ENCODE data around the gene SH3TC2. TPM values are rescaled to one million over a fixed set of nuclear protein-coding genes. Genes with fewer than 3 reads are reported as not detected.

The SH3TC2 gene
- total RNA-seq, 1 donor from 2014 or later = 0.25 TPM

DNA sequence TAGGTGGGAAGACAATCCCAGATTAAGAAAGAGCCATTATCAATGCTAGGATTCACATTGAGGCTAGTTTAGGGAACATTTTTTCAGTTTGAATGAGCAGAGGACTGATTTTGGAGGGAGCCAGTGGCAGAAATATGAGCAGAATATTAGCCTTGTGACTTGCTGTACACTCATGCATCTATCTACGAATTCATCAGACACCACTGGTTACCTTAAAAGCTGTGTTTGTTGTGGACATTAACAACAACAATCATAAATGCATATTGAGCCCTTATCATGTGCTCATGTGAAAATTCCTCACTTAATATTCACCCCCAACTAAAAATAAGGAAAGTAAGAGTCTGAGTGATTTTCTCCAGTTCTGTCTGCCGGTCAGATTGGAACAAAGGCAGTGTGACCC, 9.9 kb upstream of the SH3TC2 start:
- Mint-ChIP-seq H3K4me1 (ENCODE audit: low read depth, unreplicated experiment) (peaks cover 2% of the 10 kb centered on the region), H3K9me3 (ENCODE audit: unreplicated experiment) (peaks cover 2% of the 10 kb centered on the region), H3K36me3 (ENCODE audit: unreplicated experiment) (peaks cover 10% of the 10 kb centered on the region), H3K27ac (ENCODE audit: unreplicated experiment) (no peak overlapping the region), H3K27me3 (ENCODE audit: unreplicated experiment) (no peaks in the 10 kb centered on the region), H3K4me3 (ENCODE audit: unreplicated experiment) (no peak overlapping the region)
- no peak for DNase-seq
- TF ChIP-seq, protein P1, sequence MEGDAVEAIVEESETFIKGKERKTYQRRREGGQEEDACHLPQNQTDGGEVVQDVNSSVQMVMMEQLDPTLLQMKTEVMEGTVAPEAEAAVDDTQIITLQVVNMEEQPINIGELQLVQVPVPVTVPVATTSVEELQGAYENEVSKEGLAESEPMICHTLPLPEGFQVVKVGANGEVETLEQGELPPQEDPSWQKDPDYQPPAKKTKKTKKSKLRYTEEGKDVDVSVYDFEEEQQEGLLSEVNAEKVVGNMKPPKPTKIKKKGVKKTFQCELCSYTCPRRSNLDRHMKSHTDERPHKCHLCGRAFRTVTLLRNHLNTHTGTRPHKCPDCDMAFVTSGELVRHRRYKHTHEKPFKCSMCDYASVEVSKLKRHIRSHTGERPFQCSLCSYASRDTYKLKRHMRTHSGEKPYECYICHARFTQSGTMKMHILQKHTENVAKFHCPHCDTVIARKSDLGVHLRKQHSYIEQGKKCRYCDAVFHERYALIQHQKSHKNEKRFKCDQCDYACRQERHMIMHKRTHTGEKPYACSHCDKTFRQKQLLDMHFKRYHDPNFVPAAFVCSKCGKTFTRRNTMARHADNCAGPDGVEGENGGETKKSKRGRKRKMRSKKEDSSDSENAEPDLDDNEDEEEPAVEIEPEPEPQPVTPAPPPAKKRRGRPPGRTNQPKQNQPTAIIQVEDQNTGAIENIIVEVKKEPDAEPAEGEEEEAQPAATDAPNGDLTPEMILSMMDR (IDR thresholded peaks at IDR 0.05; ENCODE audit: partially characterized antibody, unreplicated experiment) = no peak

DNA sequence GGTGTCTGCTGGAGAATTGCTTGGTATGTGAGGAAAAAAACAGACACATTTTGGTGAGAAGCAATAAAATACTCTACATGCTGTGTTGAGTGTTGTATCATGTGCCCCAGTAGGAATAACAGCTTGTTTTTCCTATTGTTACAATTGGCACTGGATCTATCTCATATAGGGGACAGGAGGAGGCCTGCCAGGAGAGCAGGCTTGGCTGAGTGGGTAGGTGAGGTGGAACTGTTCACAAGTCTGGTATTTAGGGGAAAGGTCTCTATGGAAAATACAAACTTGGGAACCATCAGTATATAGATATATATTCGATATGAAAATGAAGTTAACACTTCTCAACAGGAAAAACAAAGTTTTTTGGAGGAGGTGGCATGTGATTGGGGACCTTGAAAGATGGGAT, 9.5 kb upstream of the SH3TC2 start:
- Mint-ChIP-seq H3K36me3 (ENCODE audit: unreplicated experiment) (peaks cover 10% of the 10 kb centered on the region), H3K4me1 (ENCODE audit: low read depth, unreplicated experiment) (peaks cover 2% of the 10 kb centered on the region), H3K4me3 (ENCODE audit: unreplicated experiment) (no peak overlapping the region), H3K27me3 (ENCODE audit: unreplicated experiment) (no peaks in the 10 kb centered on the region), H3K9me3 (ENCODE audit: unreplicated experiment) (peaks cover 2% of the 10 kb centered on the region), H3K27ac (ENCODE audit: unreplicated experiment) (no peak overlapping the region)
- DNase-seq = no peak
- TF ChIP-seq, protein P1 (IDR thresholded peaks at IDR 0.05; ENCODE audit: partially characterized antibody, unreplicated experiment) = no peak

- no peak for DNase-seq
- H3K27ac Mint-ChIP-seq (ENCODE audit: unreplicated experiment) = no peak overlapping the region
- H3K4me1 Mint-ChIP-seq (ENCODE audit: low read depth, unreplicated experiment) = peaks cover 2% of the 10 kb centered on the region
- no peak overlapping the region for H3K4me3 Mint-ChIP-seq (ENCODE audit: unreplicated experiment)
- H3K27me3 Mint-ChIP-seq (ENCODE audit: unreplicated experiment) = no peaks in the 10 kb centered on the region
- TF ChIP-seq, protein P1 (IDR thresholded peaks at IDR 0.05; ENCODE audit: partially characterized antibody, unreplicated experiment) = no peak
- peaks cover 10% of the 10 kb centered on the region for H3K36me3 Mint-ChIP-seq (ENCODE audit: unreplicated experiment)
- H3K9me3 Mint-ChIP-seq (ENCODE audit: unreplicated experiment) = peaks cover 2% of the 10 kb centered on the region
Observed at GRCh38 chr5:149071756-149072155, 8.9 kb upstream of the SH3TC2 start.

- TF ChIP-seq, protein P1 (IDR thresholded peaks at IDR 0.05; ENCODE audit: partially characterized antibody, unreplicated experiment) = no peak
- Mint-ChIP-seq H3K27me3 (ENCODE audit: unreplicated experiment) (no peaks in the 10 kb centered on the region), H3K4me1 (ENCODE audit: low read depth, unreplicated experiment) (peaks cover 2% of the 10 kb centered on the region), H3K27ac (ENCODE audit: unreplicated experiment) (no peak overlapping the region), H3K9me3 (ENCODE audit: unreplicated experiment) (peaks cover 2% of the 10 kb centered on the region), H3K4me3 (ENCODE audit: unreplicated experiment) (no peak overlapping the region), H3K36me3 (ENCODE audit: unreplicated experiment) (peaks cover 10% of the 10 kb centered on the region)
- no peak for DNase-seq
Observed at GRCh38 chr5:149071216-149071615, 8.4 kb upstream of the SH3TC2 start.

DNA sequence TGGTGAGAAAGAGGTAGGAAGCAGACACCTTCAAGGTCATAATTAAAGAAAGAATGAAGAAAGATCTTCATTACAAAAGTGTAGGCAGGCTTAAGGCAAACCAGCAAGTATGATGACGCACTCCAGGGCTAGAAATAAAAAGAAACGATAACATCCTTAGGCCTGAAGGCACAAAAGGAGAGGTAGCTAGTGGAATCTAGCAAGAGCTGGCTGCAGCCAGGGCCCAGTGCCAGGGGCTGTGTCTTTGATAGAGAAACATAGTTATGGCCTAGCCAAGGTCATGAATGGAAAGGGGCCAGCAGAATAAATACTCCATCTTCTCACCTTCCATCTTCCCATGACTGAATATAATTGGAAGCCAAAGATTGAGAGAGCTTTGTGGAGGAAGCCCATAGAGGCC, 6.8 kb upstream of the SH3TC2 start:
- H3K27ac Mint-ChIP-seq (ENCODE audit: unreplicated experiment) = no peak overlapping the region
- H3K4me1 Mint-ChIP-seq (ENCODE audit: low read depth, unreplicated experiment) = peaks cover 2% of the 10 kb centered on the region
- peaks cover 4% of the 10 kb centered on the region for H3K36me3 Mint-ChIP-seq (ENCODE audit: unreplicated experiment)
- no peak for DNase-seq
- peaks cover 1% of the 10 kb centered on the region for H3K9me3 Mint-ChIP-seq (ENCODE audit: unreplicated experiment)
- TF ChIP-seq, protein P1 (IDR thresholded peaks at IDR 0.05; ENCODE audit: partially characterized antibody, unreplicated experiment) = no peak
- H3K27me3 Mint-ChIP-seq (ENCODE audit: unreplicated experiment) = no peaks in the 10 kb centered on the region
- H3K4me3 Mint-ChIP-seq (ENCODE audit: unreplicated experiment) = no peak overlapping the region

All from glutamatergic neuron (in vitro differentiated cells).